Islet precursor cell (in vitro differentiated cells): ENCODE measurements around the gene MOB2.
"Not testable (repeated sequence)": the region's sequence is repeated elsewhere in the genome, so short reads cannot be mapped to it uniquely, and the experiment has no call there.

ENCODE experiments used
- DNase-seq: peaks from one replicate; pipeline ENCODE4 v3.0.0-alpha.2; 2018

Gene MOB2

DNA sequence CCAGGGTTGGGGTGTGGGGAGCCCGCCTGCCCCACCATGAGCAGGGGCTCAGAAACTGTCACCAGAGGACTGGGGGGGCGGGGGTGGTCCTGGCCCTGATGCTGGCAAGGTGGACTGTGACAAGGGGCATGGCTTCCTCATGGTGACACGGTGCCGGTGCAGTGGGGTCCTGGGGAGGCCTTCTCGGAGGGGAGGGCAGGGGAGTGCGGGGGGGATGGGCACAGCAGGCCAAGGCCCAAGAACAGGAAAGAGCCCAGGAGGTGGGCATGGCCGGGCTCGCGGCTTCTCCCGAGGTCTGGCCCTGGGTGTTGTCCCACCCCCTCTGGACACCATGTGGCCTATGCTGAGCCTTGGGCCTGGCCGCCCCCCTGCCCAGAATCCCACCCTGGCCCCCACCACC, 47.2 kb downstream of the MOB2 start:
- DNase-seq, result no peak

DNA sequence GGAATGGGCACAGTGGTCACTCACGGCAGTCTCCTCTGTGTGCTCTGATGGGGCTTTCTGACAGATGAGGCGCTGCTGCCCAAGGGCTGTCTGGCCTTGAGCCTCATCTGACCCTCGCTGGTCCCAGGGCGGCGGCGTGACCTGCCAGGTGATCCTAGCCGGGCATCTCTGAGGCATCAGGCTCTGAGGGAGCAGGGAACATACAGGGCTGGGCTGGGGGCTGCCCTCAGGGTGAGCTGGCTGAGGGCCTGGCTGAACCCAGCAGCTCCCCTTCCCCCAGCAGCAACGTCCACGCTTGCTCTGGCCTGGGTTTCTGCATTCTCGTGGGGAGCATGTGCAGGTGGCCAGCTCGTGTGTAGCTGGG, 47.6 kb downstream of the MOB2 start:
- DNase-seq, result no peak

- DNase-seq, result no peak
Observed at GRCh38 chr11:1438261-1438966, 48.2 kb downstream of the MOB2 start.

DNA sequence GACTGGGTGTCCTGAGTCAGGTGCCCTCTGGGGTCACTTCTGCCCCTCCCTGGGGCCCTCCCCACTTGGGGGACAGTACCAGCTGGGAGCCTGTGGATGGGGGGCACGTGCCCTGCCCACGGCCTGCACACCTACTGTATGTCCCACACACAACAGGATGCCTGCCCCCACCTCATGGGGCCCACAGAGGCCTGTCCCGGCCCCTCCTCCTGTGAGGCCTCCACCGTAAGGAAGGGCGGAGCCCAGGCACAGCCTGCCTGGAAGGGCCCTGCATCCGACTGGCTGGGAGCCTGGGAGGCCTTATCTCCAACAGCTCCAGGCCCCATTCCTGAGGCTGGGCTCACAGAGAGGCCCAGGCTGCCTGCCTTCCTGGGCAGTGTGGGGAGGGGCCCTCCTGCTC, 49.1 kb downstream of the MOB2 start:
- peak; percentile 85 for DNase-seq

DNA sequence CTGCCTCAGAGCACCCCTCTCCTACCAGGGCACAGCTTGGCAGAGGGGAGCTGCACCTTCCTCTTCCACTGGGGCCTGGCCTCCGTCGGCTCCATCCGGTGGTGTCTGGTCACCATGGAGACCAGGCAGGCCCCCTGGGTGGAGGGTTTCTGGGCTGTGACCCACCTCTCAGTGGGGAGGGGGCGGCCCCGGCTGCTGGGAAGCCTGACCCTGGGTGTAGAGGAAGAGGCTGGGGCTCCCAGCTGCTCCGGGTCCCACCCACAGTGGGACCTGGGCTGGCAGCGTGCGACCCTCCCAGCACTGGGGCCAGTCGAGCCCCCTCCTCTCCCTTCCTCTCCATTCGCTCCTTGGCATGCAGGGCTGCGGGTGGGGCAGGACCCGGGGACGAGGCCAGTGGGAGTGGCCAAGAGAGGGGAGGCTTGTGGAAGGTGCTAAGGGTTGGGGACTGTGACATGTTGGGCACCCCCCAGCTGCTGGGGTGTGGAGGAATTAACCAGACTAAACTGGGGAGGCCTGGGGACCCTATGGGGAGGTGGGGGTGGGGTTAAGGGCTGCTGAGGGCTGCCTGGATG, 50.0 kb downstream of the MOB2 start:
- DNase-seq, result no peak

DNA sequence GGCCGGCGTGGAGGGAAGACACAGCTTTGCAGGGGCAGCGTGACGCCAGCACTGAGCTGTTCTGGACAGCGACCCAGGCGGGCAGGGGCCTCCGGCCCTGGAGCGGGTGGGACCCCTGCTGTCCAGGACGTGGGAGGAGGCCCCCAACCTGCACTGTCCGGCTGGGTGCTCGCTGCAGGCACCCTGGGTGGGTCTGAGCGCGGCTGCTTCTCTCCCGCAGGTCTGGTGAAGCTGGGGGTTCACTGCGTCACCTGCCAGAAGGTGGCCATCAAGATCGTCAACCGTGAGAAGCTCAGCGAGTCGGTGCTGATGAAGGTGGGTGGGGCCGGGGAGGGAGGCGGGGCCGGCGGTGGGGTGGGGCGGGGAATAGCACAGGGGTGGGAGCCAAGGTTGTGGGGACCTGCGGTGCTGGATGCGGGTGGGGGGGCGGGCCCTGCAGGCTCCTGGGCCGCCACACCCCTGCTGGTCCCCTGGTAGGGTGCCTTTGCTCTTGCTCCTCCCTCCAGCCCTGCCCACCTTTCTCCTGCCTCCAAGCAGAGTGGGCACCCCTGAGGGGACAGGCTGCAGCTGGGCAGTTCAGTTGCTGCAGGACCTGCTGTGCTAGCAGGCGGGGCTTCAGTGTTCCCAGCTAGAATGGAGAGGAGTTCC, 50.6 kb downstream of the MOB2 start:
- DNase-seq, result no peak

DNA sequence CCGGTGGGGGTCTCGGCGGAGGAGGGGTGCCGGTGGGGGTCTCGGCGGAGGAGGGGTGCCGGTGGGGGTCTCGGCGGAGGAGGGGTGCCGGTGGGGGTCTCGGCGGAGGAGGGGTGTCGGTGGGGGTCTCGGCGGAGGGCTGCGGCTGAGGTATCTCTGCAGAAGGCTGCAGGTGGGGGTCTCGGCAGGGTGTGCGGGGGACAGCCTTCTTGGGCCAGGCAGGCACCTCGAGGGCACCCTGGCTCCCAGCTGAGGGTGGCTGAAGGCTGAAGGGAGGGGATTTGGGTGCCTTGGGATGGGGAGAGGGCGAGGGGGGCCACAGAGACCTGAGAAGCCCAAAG, 51.1 kb downstream of the MOB2 start:
- DNase-seq, result not testable (repeated sequence)

DNA sequence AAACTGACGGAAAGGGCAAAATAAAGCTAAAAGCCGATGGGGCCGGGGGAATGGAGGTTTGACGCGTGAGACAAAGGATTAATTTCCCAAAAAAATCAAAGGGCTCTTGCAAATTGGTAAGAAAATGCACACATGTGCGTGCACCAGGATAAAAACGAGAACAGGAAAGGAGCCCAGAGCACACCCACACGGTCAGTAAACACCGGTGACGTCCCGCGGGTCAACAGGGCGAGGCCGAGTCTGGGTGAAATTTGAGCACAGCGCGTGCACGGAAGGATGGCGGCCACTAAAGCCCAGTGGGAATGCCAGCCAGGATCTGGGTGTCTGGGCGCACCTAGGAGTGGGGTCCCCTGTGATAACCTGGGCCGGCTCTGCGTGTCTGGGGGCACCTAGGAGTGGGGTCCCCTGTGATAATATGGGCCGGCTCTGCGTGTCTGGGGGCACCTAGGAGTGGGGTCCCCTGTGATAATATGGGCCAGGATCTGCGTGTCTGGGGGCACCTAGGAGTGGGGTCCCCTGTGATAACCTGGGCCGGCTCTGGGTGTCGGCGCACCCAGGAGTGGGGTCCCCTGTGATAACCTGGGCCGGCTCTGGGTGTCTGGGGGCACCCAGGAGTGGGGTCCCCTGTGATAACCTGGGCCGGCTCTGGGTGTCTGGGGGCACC, 52.5 kb downstream of the MOB2 start:
- no peak for DNase-seq

DNA sequence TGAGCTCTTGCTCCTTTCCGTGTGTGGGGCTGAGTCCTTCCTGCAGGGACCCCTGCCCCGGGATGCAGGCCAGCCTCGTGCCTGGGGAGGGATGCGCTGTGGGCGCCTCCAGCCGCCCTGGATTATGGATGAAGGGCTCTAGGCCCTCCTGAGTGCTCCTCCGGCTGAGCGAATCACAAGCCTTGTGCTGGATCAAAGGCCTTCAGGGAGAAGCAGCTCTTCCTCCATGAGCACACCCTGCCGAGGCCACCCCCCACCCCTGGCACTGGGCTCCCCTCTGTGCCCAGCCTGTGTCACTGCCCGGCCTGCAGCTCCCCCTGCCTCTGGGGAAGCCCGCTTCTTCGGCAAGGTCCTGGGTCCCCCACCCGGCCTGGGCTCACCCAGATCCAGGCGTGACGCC, 53.0 kb downstream of the MOB2 start:
- DNase-seq, result no peak

DNA sequence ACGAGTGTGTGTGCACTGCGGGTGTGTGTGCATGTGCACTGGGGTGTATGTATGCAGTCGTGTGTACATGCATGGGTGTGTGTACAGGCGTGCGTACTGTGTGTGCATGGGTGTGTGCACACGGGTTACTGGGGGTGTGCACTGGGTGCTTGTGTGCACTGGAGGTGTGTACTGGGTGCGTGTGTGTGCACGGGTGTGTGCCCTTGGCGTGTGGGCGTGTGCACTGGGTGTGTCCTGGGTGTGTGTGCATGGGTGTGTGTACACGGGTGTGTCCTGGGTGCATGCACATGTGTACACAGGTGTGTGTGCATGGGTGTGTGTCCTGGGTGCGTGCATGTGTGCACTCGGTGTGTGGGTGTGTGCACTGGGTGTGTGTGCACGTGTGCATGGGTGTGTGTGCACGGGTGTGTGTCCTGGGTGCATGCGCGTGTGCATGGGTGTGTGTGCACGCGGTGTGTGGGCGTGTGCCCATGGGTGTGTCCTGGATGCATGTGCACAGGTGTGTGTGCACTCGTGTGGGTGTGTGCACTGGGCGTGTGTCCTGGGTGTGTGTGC, 57.7 kb downstream of the MOB2 start:
- DNase-seq, result no peak

DNA sequence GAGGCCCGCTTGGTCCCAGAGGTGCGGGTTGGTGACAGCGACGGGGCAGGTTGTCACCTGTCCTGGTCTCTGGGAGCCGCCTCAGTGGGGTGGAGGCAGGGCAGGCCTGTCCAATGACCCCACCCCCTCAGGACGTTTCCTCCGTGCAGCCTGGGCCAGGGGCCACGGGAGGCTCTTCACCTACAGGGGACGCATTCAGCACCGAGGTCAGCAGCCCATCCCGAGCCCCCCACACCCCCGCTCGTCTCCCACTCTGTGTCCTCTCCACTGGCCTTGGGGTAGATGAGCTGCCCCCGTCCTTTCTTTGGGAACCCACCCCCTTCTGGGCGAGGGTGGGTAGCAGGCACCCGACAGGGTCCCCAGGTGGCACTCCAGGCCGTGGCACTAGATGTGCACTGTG, 61.1 kb downstream of the MOB2 start:
- no peak for DNase-seq

- DNase-seq, result no peak
Observed at GRCh38 chr11:1425006-1425405, 61.6 kb downstream of the MOB2 start.

DNA sequence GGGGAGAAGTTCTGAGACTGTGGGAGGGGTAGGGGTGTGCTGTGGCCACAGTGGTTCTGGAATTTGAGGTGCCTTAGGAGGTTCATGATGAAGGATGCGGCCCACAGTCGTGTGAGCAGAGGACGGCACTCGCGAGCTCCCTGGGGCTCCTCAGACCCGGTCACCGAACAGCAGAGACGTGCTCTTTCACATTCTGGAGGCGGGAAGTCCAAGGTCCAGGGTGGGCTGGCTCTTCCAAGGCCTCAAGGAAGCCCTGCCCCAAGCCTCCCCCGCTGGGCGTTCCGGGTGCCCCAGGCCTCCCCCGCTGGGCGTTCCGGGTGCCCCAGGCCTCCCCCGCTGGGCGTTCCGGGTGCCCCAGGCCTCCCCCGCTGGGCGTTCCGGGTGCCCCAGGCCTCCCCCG, 63.2 kb downstream of the MOB2 start:
- not testable (repeated sequence) for DNase-seq

DNA sequence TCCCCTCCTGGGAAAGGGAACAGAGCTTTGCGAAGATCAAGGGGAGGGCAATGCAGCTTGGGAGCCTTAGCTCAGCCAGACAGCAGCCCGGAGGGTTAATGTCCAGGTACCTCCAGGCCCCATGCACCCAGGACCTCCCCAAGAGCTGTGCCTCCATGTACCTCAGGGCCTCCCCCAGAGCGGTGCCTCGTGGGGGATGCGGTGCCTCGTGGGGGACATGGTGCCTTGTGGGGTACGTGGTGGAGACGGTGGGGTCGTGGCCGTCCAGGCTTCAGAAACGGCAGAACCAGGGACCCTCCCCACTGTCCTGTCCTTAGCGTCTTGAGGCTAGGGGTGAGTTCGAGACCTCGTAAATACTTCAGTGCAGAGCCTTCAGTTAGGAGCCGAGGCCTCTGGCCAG, 63.6 kb downstream of the MOB2 start:
- DNase-seq, result no peak

- DNase-seq, result peak; percentile 71
Observed at GRCh38 chr11:1422481-1422880, 64.1 kb downstream of the MOB2 start.

DNA sequence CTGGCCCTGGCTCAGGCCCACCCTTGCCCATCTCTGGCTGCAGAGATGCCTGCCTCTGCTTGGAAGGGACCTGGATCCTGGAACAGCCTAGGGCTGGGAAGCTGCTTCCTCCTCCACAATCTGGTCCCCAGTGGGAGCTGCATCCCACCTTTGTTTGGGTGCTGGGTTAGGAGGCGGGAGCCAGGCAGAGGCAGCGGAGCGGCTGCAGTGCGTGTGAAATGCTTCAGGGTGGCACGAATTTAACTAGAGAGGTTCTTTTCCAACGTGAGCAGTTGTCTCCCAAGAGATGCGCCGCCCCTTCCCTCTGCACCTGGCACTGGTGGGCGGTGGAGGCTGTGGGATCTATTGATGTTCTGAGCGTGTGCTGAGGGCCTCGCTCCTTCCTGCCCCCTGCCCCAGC, 65.3 kb downstream of the MOB2 start:
- no peak for DNase-seq

DNA sequence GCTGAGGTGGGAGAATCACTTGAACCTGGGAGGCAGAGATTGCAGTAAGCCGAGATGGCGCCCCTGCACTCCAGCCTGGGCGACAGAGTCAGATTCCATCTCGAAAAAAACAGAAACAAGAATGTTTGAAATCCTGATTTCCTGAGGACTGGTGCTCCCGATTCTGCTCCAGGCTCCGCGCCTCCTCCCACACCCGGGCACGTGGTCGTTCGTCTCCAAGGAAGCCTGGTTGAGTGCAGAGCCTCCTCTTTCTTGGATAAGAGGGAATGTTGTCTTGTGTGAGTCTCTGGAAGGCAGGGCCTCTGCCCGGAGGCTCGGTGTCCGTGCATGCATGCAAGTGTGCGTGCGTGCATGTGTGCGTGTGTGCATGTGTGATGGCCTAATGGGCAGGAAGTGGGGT, 66.8 kb downstream of the MOB2 start:
- DNase-seq, result no peak
